Measurements from ENCODE around the gene CLDN18. TPM values are rescaled to one million over a fixed set of nuclear protein-coding genes. Genes with fewer than 3 reads are reported as not detected.

Gene CLDN18
- total RNA-seq, 4 donors from 2014 or later: not detected

DNA sequence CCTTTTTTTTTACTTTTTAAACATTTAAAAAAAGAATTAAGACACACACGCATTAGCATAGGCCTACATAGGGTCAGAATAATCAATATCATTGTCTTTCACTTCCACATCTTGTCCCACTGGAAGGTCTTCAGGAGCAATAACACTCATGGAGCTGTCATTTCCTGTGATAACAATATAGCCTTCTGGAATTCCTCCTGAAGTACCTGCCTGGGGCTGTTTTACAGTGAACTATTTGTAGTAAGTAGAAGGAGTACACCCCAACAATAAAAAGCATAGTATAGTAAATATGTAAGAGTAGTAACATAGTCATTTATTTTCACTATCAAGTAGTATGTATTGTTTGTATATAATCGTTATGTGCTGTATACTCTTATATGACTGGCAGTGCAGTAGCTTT, 19.5 kb upstream of the CLDN18 start:
- no peaks in the 10 kb centered on the region for H3K27me3 ChIP-seq
- no peak for TF ChIP-seq POLR2A (IDR thresholded peaks at IDR 0.05)
- no peak for TF ChIP-seq EP300 (IDR thresholded peaks at IDR 0.05)
- TF ChIP-seq, protein P1, sequence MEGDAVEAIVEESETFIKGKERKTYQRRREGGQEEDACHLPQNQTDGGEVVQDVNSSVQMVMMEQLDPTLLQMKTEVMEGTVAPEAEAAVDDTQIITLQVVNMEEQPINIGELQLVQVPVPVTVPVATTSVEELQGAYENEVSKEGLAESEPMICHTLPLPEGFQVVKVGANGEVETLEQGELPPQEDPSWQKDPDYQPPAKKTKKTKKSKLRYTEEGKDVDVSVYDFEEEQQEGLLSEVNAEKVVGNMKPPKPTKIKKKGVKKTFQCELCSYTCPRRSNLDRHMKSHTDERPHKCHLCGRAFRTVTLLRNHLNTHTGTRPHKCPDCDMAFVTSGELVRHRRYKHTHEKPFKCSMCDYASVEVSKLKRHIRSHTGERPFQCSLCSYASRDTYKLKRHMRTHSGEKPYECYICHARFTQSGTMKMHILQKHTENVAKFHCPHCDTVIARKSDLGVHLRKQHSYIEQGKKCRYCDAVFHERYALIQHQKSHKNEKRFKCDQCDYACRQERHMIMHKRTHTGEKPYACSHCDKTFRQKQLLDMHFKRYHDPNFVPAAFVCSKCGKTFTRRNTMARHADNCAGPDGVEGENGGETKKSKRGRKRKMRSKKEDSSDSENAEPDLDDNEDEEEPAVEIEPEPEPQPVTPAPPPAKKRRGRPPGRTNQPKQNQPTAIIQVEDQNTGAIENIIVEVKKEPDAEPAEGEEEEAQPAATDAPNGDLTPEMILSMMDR (IDR thresholded peaks at IDR 0.05): no peak
- no peak for DNase-seq (ENCODE audit: low spot score in 2 of 2)
- H3K4me1 ChIP-seq: no peaks in the 10 kb centered on the region
- WGBS, 2 donors: 84 to 89% methylated on average over 2 of the region's 2 CpGs
- H3K36me3 ChIP-seq: no peaks in the 10 kb centered on the region
- no peak overlapping the region for H3K4me3 ChIP-seq
- no peak overlapping the region for H3K27ac ChIP-seq
- H3K9me3 ChIP-seq: peaks cover 0 to 15% (median 4%) of the 10 kb centered on the region in 4 donors

DNA sequence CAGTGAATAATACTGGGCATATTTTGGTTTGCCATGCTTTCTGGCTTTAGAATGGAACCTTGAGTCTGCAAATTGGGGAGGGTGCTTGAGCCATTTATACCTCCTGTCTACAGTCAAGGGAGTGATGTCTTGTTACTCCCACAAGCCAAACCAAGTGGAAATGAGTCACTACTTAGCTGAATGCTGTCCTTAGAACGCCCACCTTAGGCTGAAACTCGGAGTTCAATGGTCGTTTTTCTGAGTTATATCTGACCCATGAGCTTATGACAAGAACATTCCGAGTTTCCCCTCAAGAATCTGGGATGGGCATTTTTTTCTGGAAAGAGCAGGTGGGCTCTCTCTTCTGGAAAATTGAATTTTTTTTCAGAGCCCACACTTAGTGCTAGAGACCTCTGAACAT, 17.4 kb upstream of the CLDN18 start:
- Histone ChIP-seq H3K9me3 (peaks cover 0 to 15% (median 4%) of the 10 kb centered on the region in 4 donors), H3K27me3 (no peaks in the 10 kb centered on the region), H3K4me1 (no peaks in the 10 kb centered on the region), H3K27ac (no peak overlapping the region), H3K4me3 (no peak overlapping the region), H3K36me3 (no peaks in the 10 kb centered on the region)
- 64 to 74% methylated on average over 4 of the region's 4 CpGs for WGBS, 2 donors
- no peak for DNase-seq (ENCODE audit: low spot score in 2 of 2)
- no peak for TF ChIP-seq POLR2A (IDR thresholded peaks at IDR 0.05)
- no peak for TF ChIP-seq EP300 (IDR thresholded peaks at IDR 0.05)

DNA sequence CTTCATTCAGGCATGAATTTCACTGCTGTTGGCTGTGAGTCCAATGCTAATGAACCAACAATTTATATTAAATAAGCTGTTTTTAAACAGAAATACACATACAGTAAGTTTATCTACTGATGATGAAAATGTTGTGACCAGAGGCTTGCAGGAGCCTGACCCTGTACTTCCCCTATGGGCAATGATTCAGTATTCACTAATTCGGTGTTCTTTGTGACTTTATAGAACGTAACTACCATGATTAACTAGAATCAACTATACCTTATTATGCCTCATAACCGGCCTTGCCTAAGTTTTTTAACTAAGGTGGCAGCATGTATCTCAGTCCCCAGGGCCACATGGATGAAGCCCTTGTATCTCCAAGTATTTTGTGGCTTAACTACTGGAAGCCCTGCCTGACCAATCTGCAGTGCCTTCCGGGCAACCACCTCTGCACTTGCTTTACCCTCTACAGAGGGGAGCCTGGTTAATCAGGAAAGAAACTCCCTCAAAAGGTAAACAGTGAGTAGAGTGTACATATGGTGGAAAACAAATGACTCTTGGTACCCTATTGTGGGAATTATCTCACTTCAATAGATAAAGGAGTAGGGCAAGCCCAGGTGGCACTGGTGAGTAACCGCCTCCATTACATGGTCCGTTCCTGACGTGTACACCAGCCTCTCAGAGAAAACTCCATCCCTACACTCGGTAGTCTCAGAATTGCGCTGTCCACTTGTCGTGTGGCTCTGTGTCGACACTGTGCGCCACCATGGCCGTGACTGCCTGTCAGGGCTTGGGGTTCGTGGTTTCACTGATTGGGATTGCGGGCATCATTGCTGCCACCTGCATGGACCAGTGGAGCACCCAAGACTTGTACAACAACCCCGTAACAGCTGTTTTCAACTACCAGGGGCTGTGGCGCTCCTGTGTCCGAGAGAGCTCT, 11.6 kb upstream of the CLDN18 start:
- WGBS, 2 donors: 89 to 93% methylated on average over 13 to 18 of the region's 18 CpGs
- no peaks in the 10 kb centered on the region for H3K27me3 ChIP-seq
- H3K36me3 ChIP-seq: no peaks in the 10 kb centered on the region
- H3K9me3 ChIP-seq: peaks cover 0 to 7% (median 4%) of the 10 kb centered on the region in 4 donors
- no peak for DNase-seq (ENCODE audit: low spot score in 2 of 2)
- TF ChIP-seq EP300 (IDR thresholded peaks at IDR 0.05) (no peak), POLR2A (IDR thresholded peaks at IDR 0.05) (no peak)
- TF ChIP-seq, protein P1 (IDR thresholded peaks at IDR 0.05): no peak
- no peaks in the 10 kb centered on the region for H3K4me1 ChIP-seq
- H3K4me3 ChIP-seq: no peak overlapping the region
- no peak overlapping the region for H3K27ac ChIP-seq

DNA sequence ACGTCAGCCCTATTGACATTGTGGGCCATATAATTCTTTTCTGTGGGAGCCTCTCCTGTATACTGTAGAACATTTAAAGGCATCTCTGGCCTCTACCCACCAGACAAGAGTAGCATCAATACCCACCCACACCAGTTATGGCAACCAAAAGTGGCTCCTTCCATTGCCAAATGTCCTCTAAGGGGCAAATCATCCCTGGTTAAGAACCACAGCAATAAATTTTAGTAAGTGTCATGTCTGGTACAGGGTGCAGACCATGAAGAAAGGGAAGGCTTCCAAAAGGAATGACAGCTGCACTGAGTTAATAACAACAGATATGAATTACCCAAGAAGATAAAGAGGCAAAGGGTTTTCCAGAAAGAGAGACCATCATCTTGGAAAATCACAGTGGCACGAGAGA, 6.9 kb upstream of the CLDN18 start:
- no peaks in the 10 kb centered on the region for H3K27me3 ChIP-seq
- H3K4me1 ChIP-seq: no peaks in the 10 kb centered on the region
- 71% methylated on average over 2 of the region's 2 CpGs for WGBS, 2 donors
- no peak overlapping the region for H3K4me3 ChIP-seq
- no peak overlapping the region for H3K27ac ChIP-seq
- DNase-seq (ENCODE audit: low spot score in 2 of 2): no peak
- TF ChIP-seq, protein P1 (IDR thresholded peaks at IDR 0.05): no peak
- TF ChIP-seq POLR2A (IDR thresholded peaks at IDR 0.05): no peak
- TF ChIP-seq EP300 (IDR thresholded peaks at IDR 0.05): no peak
- H3K9me3 ChIP-seq: no peaks in the 10 kb centered on the region
- no peaks in the 10 kb centered on the region for H3K36me3 ChIP-seq

DNA sequence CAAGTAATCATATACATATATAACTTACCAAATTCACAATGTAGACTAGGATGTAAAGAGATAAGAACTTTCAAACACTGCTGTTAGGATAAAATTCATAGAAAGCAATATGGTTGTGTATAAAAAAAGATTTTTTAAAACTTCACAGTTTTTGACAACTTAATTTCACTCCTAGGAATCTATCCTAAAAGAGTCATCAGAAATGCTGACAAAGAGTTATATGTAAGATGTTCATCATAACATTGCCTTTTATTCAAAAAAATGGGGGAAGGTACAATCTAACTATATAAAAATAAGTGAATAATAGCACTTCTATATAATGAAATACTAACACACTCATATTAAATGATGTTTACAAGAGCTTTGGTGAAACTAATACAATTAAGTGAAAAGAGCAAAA, 4.3 kb upstream of the CLDN18 start:
- Histone ChIP-seq H3K4me1 (no peaks in the 10 kb centered on the region), H3K27me3 (no peaks in the 10 kb centered on the region), H3K36me3 (peaks cover 0 to 5% (median 0%) of the 10 kb centered on the region in 3 donors), H3K27ac (no peak overlapping the region), H3K4me3 (no peak overlapping the region), H3K9me3 (no peaks in the 10 kb centered on the region)
- TF ChIP-seq POLR2A (IDR thresholded peaks at IDR 0.05) (no peak), EP300 (IDR thresholded peaks at IDR 0.05) (no peak)
- TF ChIP-seq, protein P1 (IDR thresholded peaks at IDR 0.05): no peak
- no peak for DNase-seq (ENCODE audit: low spot score in 2 of 2)
